GDM1 (cell line): ENCODE measurements around the gene TCP11L1.
"Not testable (repeated sequence)": the region's sequence is repeated elsewhere in the genome, so short reads cannot be mapped to it uniquely, and the experiment has no call there.

Source experiments
- DNase-seq: peaks from one replicate; lab custom pipeline; 2025; lab: John Stamatoyannopoulos, UW

Gene TCP11L1

DNA sequence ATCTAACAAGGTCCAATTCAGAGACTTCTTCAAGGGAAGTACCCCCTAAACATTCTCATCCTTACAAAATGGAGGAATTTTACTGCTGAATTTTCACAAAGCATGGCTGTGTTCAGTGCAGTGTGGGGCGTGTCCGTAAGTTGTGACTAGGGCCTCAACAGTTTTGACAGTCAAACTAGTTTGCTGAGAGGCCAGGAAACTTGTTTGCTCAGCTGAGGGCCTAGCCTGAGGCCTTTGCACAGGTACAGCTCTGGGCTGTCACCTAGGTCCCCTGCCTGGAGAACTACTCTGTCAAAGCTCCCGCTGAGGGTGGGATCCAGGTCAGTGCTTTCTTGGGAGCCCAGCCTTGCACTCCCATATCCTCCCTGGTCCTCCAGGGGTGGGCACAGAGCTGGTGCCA is 27.9 kb downstream of the TCP11L1 start:
- no peak for DNase-seq

DNA sequence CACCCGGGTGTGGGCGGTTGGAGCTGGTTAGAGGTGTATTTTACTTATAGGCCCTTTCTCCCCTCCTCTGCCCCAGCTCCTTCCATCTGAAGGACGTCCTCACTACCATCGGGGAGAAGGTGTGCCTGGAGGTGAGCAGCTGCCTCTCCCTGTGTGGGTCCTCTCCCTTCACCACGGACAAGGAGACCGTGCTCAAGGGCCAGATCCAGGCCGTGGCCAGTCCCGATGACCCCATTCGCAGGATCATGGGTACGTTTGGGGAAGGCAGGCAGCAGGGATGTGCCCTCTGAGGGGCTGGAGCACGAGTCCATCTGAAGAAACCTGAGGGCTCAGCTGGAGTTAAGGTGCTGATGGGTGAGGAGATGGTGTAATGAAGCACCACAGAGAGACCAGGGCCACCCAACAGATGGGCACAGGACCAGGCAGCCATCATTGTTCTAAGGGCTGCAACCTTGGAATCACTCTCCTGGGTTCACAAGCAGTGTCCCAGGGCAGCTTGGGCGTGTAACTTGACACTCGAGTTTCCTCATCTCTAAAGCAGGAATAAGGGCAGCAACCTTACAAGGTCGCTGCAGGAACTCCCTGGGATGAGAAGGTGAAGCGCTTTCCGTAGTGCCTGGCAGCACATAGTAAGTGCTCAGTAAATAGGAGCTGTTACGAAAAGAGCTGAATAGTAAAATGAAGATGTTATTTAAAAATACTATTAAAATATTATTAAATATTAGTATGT is 29.4 kb downstream of the TCP11L1 start:
- DNase-seq, result no peak

DNA sequence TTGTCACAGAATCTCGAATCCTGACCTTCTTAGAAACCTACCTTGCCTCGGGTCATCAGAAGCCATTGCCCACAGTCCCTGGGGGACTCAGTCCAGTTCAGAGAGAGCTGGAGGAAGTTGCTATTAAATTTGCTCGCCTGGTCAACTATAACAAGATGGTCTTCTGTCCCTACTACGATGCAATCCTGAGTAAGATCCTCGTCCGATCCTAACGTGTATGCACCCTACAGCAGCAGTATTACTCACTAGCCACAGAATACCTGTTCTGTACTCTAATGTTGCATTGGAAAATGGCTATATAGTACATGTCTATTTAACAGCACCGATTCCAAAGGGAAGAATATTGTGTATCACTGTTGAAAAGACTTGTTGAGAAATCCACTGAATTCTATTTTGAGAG is 33.1 kb downstream of the TCP11L1 start:
- no peak for DNase-seq

DNA sequence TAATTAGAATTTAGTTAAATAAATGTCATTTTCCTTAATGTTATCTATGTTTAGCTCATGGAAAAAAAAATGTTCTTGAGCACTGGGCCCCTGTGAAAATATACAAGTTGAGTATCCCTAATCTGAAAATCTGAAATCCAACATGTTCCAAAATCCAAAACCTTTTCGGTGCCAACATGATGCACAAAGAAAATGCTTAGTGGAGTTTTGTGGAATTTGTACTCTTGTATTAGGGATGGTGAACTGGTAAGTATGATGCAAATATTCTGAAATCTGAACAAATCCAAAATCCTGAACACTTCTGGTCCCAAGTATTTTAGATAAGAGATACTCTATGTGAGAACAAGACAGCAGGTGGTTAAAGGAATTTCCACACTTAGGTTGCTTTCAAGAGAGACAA is 44.5 kb downstream of the TCP11L1 start:
- no peak for DNase-seq

DNA sequence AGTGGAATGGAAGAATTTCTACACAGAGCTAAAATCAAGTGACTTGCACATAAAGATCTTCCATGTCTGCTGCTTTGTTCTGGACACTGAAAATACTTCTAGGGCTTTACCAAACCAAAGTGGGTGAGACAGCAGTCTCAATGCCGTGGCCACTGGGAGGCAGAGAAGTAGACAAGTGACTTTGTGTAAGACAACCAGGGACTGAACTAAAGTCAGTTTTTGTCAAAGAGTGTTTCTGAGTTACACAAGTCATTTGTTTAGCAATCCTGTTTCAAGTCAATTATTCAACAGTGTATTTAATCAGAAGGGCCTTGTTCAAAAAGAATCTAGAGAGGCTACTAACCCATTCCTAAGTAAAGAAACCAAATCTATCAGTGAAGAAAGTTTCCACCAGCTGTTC is 46.6 kb downstream of the TCP11L1 start:
- no peak for DNase-seq

DNA sequence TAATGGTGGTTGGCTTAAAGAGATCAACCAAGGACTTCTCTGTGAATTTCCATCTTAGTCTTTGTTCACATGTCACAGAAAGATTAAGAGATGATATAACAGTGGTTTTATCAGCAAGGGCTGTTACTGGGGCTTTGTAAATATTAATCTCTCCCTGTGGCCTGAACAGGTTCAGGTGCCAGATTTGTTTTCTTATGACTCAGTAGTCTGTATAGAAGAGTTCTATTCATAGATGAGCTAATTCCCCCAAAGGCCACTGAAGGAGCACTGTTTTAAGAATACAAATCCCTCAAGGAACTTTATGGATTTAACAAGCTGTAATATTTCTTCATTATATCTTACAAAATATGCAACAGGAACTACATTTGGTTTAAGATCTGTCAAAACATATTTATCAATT is 50.4 kb downstream of the TCP11L1 start:
- no peak for DNase-seq

DNA sequence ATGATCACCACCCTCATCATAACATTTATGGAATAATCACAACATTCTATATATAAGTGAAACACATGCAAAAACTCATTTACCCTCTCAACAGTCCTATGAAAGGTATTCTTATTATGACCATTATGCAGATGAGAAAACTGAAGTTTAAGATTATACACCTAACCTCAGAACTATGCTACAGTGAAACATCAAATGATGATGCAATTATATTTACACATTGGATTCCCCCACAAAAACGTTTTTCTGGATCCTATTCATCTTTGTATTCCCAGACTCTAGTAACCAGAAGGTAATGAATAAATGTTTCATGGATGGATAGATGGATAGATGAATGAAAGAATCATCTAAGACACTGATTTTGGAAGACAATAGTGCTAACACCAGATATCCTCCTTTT is 54.8 kb downstream of the TCP11L1 start:
- DNase-seq, result no peak

DNA sequence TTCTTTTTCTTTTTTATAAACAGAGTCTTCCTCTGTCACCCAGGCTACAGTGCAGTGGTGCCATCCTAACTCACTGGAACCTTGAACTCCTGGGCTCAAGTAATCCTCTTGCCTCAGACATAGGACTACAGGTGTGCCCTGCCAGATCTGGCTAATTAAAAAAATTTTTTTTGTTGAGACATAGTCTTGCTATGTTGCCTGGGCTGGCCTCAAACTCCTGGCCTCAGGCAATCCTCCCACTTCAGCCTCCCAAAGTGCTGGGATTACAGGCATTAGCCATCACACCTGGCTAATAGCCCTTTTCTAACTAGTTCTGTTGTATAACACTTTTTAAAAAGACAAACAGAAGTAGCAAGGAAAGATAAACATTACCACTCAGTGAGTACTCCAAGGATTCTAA is 64.5 kb downstream of the TCP11L1 start:
- no peak for DNase-seq

DNA sequence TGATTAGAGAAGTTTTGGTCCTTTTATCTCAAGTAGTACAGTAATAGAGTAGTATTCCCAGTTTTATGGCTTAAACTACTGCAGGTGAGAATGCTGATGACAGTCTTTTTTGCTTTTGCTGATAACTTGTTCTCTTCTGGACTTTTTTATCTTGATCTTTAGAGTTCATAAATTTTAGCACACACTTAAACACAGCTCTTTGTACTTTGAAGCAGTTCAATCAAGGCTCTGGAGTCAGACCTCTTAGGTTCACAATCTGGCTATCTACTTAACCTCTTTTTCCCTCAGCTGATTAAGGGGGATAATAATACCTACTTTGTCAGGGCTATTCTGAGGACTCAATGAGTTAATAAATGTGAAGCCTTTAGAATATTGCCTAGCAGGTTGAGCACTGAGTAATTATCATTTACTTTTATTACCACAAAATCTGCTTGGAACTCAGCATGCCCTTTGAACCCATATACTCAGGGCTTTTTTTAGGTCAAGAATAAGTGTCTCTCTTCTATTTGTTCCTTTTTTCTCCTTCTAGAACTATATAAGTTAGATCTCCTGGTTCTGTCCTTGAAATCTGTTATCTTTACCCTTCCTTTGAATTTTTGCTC is 70.0 kb downstream of the TCP11L1 start:
- DNase-seq, result no peak

DNA sequence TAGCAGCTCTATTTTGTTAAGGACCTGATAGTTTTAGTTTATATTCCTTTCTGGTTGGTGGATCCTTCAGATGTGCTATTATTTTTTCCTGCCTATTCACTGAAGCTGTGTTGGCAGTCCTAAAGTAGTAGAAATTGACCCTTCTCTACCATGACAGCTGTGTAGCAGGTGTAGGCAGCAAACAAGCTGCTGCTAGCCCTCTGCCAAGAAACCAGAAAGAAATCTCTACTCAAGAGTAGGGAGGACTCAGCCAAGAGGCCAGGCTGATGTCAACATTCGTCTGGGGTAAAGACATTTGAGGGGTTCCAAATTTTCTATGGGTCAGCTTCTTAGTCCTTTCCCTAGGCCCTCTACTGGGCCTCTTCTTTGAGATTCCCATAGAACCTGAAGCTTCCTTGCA is 70.7 kb downstream of the TCP11L1 start:
- DNase-seq, result no peak

DNA sequence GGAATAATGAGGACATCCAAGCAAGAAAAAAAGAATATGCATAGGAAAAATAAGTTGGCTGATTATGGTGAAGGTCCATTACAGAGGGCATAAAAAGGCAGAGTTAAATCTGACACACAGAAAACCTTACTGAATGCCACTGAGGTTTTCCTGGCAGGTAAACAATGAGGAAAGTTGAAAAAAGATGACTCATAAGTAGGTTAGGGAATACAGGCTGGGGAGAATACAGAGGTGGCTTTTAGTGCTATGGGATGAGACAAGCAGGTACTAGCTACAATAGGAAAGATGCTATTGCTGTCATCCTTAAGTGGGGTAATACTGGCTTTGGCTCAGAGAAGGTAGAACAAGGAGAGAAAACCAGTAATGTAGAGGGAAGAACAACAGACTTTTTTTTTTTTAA is 77.2 kb downstream of the TCP11L1 start:
- DNase-seq, result no peak

DNA sequence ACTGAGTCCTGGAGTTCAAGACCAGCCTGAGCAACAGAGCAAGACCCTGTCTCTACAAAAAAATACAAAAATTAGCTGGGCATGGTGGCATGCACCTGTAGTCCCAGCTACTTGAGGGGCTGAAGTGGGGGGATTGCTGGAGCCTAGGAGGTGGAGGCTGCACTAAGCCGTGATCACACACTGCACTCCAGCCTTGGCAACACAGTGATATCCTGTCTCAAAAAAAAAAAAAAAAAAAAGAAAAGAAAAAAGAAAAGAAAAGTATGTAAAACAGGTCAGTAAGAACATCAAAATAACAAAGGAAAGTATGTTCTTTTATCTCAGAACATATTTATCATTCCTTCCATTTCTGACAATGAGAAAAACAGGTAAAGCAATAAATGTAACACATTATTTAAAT is 83.3 kb downstream of the TCP11L1 start:
- not testable (repeated sequence) for DNase-seq
